ENCODE results near the gene TUBA4A. TPM values are rescaled to one million over a fixed set of nuclear protein-coding genes. Genes with fewer than 3 reads are reported as not detected.
"Not testable (repeated sequence)": the region's sequence is repeated elsewhere in the genome, so short reads cannot be mapped to it uniquely, and the experiment has no call there.

Gene TUBA4A
- total and polyA plus RNA-seq, 4 donors, result 14.3 to 84.9 (median 58.8) TPM

GRCh38 chr2:219287580-219288265 is 34.0 kb upstream of the TUBA4A start:
- Histone ChIP-seq H3K4me1 (ENCODE audit: control insufficient read depth, insufficient read depth, low read length) (peaks cover 59% of the 10 kb centered on the region), H3K9me3 (ENCODE audit: control insufficient read depth, insufficient read depth, low read length) (no peaks in the 10 kb centered on the region), H3K4me3 (ENCODE audit: low read depth, low read length) (no peak overlapping the region), H3K27ac (ENCODE audit: low read depth, low read length) (no peak overlapping the region), H3K36me3 (ENCODE audit: control insufficient read depth, insufficient read depth, low read length) (peaks cover 62% of the 10 kb centered on the region), H3K27me3 (ENCODE audit: control insufficient read depth, insufficient read depth, low read length) (no peaks in the 10 kb centered on the region)
- 84% methylated on average over 9 of the region's 10 CpGs for WGBS (ENCODE audit: insufficient coverage)
- no peak for DNase-seq (ENCODE audit: low read depth in 4 of 6, low spot score in 6 of 6)

- not testable (repeated sequence) for DNase-seq (ENCODE audit: low read depth in 4 of 6, low spot score in 6 of 6)
- 85% methylated on average over 4 of the region's 6 CpGs for WGBS (ENCODE audit: insufficient coverage)
- peaks cover 60% of the 10 kb centered on the region for H3K4me1 ChIP-seq (ENCODE audit: control insufficient read depth, insufficient read depth, low read length)
Measured at GRCh38 chr2:219287116-219287440, 33.4 kb upstream of the TUBA4A start.

GRCh38 chr2:219286436-219287115 is 32.9 kb upstream of the TUBA4A start:
- Histone ChIP-seq H3K36me3 (ENCODE audit: control insufficient read depth, insufficient read depth, low read length) (peaks cover 69% of the 10 kb centered on the region), H3K9me3 (ENCODE audit: control insufficient read depth, insufficient read depth, low read length) (no peaks in the 10 kb centered on the region), H3K27me3 (ENCODE audit: control insufficient read depth, insufficient read depth, low read length) (no peaks in the 10 kb centered on the region), H3K4me3 (ENCODE audit: low read depth, low read length) (no peak overlapping the region), H3K27ac (ENCODE audit: low read depth, low read length) (peak overlapping the region; percentile 76), H3K4me1 (ENCODE audit: control insufficient read depth, insufficient read depth, low read length) (peaks cover 65% of the 10 kb centered on the region)
- WGBS (ENCODE audit: insufficient coverage), result 76% methylated on average over 10 of the region's 12 CpGs
- peak in 1 of 6 donors; percentile 32 for DNase-seq (ENCODE audit: low read depth in 4 of 6, low spot score in 6 of 6)

More at GRCh38 chr2:219287116-219287440, 33.4 kb upstream of the TUBA4A start:
- not testable (repeated sequence) for H3K4me3 ChIP-seq (ENCODE audit: low read depth, low read length); H3K9me3 ChIP-seq (ENCODE audit: control insufficient read depth, insufficient read depth, low read length); H3K27me3 ChIP-seq (ENCODE audit: control insufficient read depth, insufficient read depth, low read length)
- Histone ChIP-seq H3K36me3 (ENCODE audit: control insufficient read depth, insufficient read depth, low read length) (peaks cover 64% of the 10 kb centered on the region), H3K27ac (ENCODE audit: low read depth, low read length) (peak overlapping the region; percentile 76)

- WGBS (ENCODE audit: insufficient coverage), result 30% methylated on average over 9 of the region's 17 CpGs
- Histone ChIP-seq H3K27me3 (ENCODE audit: control insufficient read depth, insufficient read depth, low read length) (no peaks in the 10 kb centered on the region), H3K36me3 (ENCODE audit: control insufficient read depth, insufficient read depth, low read length) (peaks cover 75% of the 10 kb centered on the region), H3K4me3 (ENCODE audit: low read depth, low read length) (no peak overlapping the region), H3K9me3 (ENCODE audit: control insufficient read depth, insufficient read depth, low read length) (no peaks in the 10 kb centered on the region), H3K4me1 (ENCODE audit: control insufficient read depth, insufficient read depth, low read length) (peaks cover 68% of the 10 kb centered on the region), H3K27ac (ENCODE audit: low read depth, low read length) (peak overlapping the region; percentile 76)
- DNase-seq (ENCODE audit: low read depth in 4 of 6, low spot score in 6 of 6), result peak in 2 of 6 donors; percentile 79 to 80
Measured at GRCh38 chr2:219285894-219286425, 32.2 kb upstream of the TUBA4A start.

GRCh38 chr2:219285373-219285735 is 31.6 kb upstream of the TUBA4A start:
- no peak for DNase-seq (ENCODE audit: low read depth in 4 of 6, low spot score in 6 of 6)
- H3K27me3 ChIP-seq (ENCODE audit: control insufficient read depth, insufficient read depth, low read length), result no peaks in the 10 kb centered on the region
- H3K4me3 ChIP-seq (ENCODE audit: low read depth, low read length), result no peak overlapping the region
- peaks cover 68% of the 10 kb centered on the region for H3K4me1 ChIP-seq (ENCODE audit: control insufficient read depth, insufficient read depth, low read length)
- WGBS (ENCODE audit: insufficient coverage), result 83% methylated on average over 4 of the region's 12 CpGs
- H3K36me3 ChIP-seq (ENCODE audit: control insufficient read depth, insufficient read depth, low read length), result peaks cover 74% of the 10 kb centered on the region
- no peaks in the 10 kb centered on the region for H3K9me3 ChIP-seq (ENCODE audit: control insufficient read depth, insufficient read depth, low read length)
- H3K27ac ChIP-seq (ENCODE audit: low read depth, low read length), result peak overlapping the region; percentile 67

GRCh38 chr2:219284501-219285372 is 31.0 kb upstream of the TUBA4A start:
- peak overlapping the region; percentile 67 for H3K27ac ChIP-seq (ENCODE audit: low read depth, low read length)

GRCh38 chr2:219282943-219283581 is 29.3 kb upstream of the TUBA4A start:
- Histone ChIP-seq H3K36me3 (ENCODE audit: control insufficient read depth, insufficient read depth, low read length) (peaks cover 66% of the 10 kb centered on the region), H3K4me1 (ENCODE audit: control insufficient read depth, insufficient read depth, low read length) (peaks cover 73% of the 10 kb centered on the region)

More at GRCh38 chr2:219284501-219285372, 31.0 kb upstream of the TUBA4A start:
- peaks cover 68% of the 10 kb centered on the region for H3K4me1 ChIP-seq (ENCODE audit: control insufficient read depth, insufficient read depth, low read length)
- no peaks in the 10 kb centered on the region for H3K9me3 ChIP-seq (ENCODE audit: control insufficient read depth, insufficient read depth, low read length)
- no peaks in the 10 kb centered on the region for H3K27me3 ChIP-seq (ENCODE audit: control insufficient read depth, insufficient read depth, low read length)
- 88% methylated on average over 12 of the region's 16 CpGs for WGBS (ENCODE audit: insufficient coverage)
- H3K36me3 ChIP-seq (ENCODE audit: control insufficient read depth, insufficient read depth, low read length), result peaks cover 72% of the 10 kb centered on the region
- no peak for DNase-seq (ENCODE audit: low read depth in 4 of 6, low spot score in 6 of 6)
- no peak overlapping the region for H3K4me3 ChIP-seq (ENCODE audit: low read depth, low read length)

GRCh38 chr2:219282375-219282774 is 28.7 kb upstream of the TUBA4A start:
- peaks cover 77% of the 10 kb centered on the region for H3K4me1 ChIP-seq (ENCODE audit: control insufficient read depth, insufficient read depth, low read length)
- H3K27me3 ChIP-seq (ENCODE audit: control insufficient read depth, insufficient read depth, low read length), result no peaks in the 10 kb centered on the region
- peak overlapping the region; percentile 57 for H3K27ac ChIP-seq (ENCODE audit: low read depth, low read length)
- no peak for DNase-seq (ENCODE audit: low read depth in 4 of 6, low spot score in 6 of 6)
- no peaks in the 10 kb centered on the region for H3K9me3 ChIP-seq (ENCODE audit: control insufficient read depth, insufficient read depth, low read length)
- 100% methylated on average over 1 of the region's 5 CpGs for WGBS (ENCODE audit: insufficient coverage)
- H3K4me3 ChIP-seq (ENCODE audit: low read depth, low read length), result no peak overlapping the region
- H3K36me3 ChIP-seq (ENCODE audit: control insufficient read depth, insufficient read depth, low read length), result peaks cover 63% of the 10 kb centered on the region

More at GRCh38 chr2:219282943-219283581, 29.3 kb upstream of the TUBA4A start:
- whole genome bisulfite sequencing (ENCODE audit: insufficient coverage), result 94% methylated on average over 11 of the region's 17 CpGs
- Histone ChIP-seq H3K27me3 (ENCODE audit: control insufficient read depth, insufficient read depth, low read length) (no peaks in the 10 kb centered on the region), H3K9me3 (ENCODE audit: control insufficient read depth, insufficient read depth, low read length) (no peaks in the 10 kb centered on the region), H3K4me3 (ENCODE audit: low read depth, low read length) (no peak overlapping the region), H3K27ac (ENCODE audit: low read depth, low read length) (peak overlapping the region; percentile 57)
- DNase-seq (ENCODE audit: low read depth in 4 of 6, low spot score in 6 of 6), result no peak

GRCh38 chr2:219281588-219281987 is 27.9 kb upstream of the TUBA4A start:
- Histone ChIP-seq H3K4me3 (ENCODE audit: low read depth, low read length) (no peak overlapping the region), H3K27ac (ENCODE audit: low read depth, low read length) (no peak overlapping the region), H3K27me3 (ENCODE audit: control insufficient read depth, insufficient read depth, low read length) (no peaks in the 10 kb centered on the region), H3K9me3 (ENCODE audit: control insufficient read depth, insufficient read depth, low read length) (no peaks in the 10 kb centered on the region), H3K4me1 (ENCODE audit: control insufficient read depth, insufficient read depth, low read length) (peaks cover 70% of the 10 kb centered on the region), H3K36me3 (ENCODE audit: control insufficient read depth, insufficient read depth, low read length) (peaks cover 58% of the 10 kb centered on the region)
- DNase-seq (ENCODE audit: low read depth in 4 of 6, low spot score in 6 of 6), result no peak
- 58% methylated on average over 8 of the region's 8 CpGs for WGBS (ENCODE audit: insufficient coverage)

Data from spinal cord (tissue), 10 donors.